K562 (cell line): ENCODE measurements around the gene PCDH9. TPM values are rescaled to one million over a fixed set of nuclear protein-coding genes. Genes with fewer than 3 reads are reported as not detected.

Experiments
- ATAC-seq: fragments of 200-7000 bp; cut with Tn5 transposase; 3 replicates; pipeline ENCODE4 v1.9.1; 2020; ENCODE audit warnings: moderate library complexity
- BruUV-seq: library from RNA; stranded (reverse); fragments of 400-500 nt; replicated peaks from 2 replicates; lab custom pipeline; 2021; lab: Mats Ljungman, UMichigan
- CTCF ChIA-PET: fragments of 300-600 bp; formaldehyde crosslinking; extraction: SDS; loops from one replicate; lab custom pipeline; 2021; ENCODE audit warnings: low intra/inter-chr PET ratio; lab: Yijun Ruan, JAX
- POLR2A ChIA-PET: fragments of 300-600, 350-650 bp; sonication (Branson Sonifier 250); formaldehyde crosslinking; extraction: SDS; loops from one replicate; lab custom pipeline; 2021; ENCODE audit warnings: antibody characterized with exemption, inconsistent platforms; lab: Yijun Ruan, JAX
- DNase-seq, 4 experiments: peaks; one replicate each; pipeline versions ENCODE4 v3.0.0 to v3.0.0-alpha.2; 2011 to 2018; ENCODE audit warnings: low spot score in 3 of 4, mixed read lengths in 3 of 4; ENCODE audit errors: extremely low read depth in 1 of 4
- FAIRE-seq: peaks from 2 replicates; lab custom pipeline; 2011; peaks lifted over from hg19 to GRCh38; lab: Jason Lieb, UNC
- H2AFZ ChIP-seq: 2 replicates; pipeline ENCODE4 v1.6.0; 2011; ENCODE audit warnings: low read depth, low read length, control low read depth, inconsistent platforms
- H3K27ac ChIP-seq: fragments of 200-600 bp; 3 replicates; pipeline ENCODE4 v1.8.0; 2011; ENCODE audit warnings: low read depth, mild to moderate bottlenecking, control low read depth, inconsistent platforms, low read length, moderate library complexity, mixed read lengths; ENCODE audit errors: extremely low read depth
- H3K27me3 ChIP-seq, 2 experiments: fragments of 300-600 bp in 1 of 2; 2 replicates in 1 of 2; 3 replicates in 1 of 2; pipeline versions ENCODE4 v1.6.0 to v1.8.0; 2011; ENCODE audit warnings: inconsistent platforms in 2 of 2, low read length in 2 of 2, mild to moderate bottlenecking in 1 of 2, mixed read lengths in 1 of 2, moderate library complexity in 1 of 2; ENCODE audit not compliant: control insufficient read depth in 2 of 2, insufficient read depth in 2 of 2
- H3K36me3 ChIP-seq: fragments of 300-600 bp; 3 replicates; pipeline ENCODE4 v1.8.0; 2011; ENCODE audit warnings: mild to moderate bottlenecking, low read length, inconsistent platforms; ENCODE audit not compliant: control insufficient read depth, insufficient read depth
- H3K4me1 ChIP-seq, 2 experiments: fragments of 200-600 bp in 1 of 2; replicated peaks in 1 of 2; 2 replicates in 1 of 2; 3 replicates in 1 of 2; pipeline versions ENCODE4 v1.5.1 to v1.8.0; 2011; ENCODE audit warnings: inconsistent platforms in 2 of 2, low read length in 2 of 2, mild to moderate bottlenecking in 1 of 2, mixed read lengths in 1 of 2, moderate library complexity in 1 of 2; ENCODE audit not compliant: control insufficient read depth in 2 of 2, insufficient read depth in 2 of 2
- H3K4me2 ChIP-seq: 2 replicates; pipeline ENCODE4 v1.6.1; 2011; ENCODE audit warnings: low read length, control low read depth, inconsistent platforms, mixed read lengths; ENCODE audit not compliant: insufficient read depth
- H3K4me3 ChIP-seq: fragments of 200-600 bp; sonication (generic), shearing (Covaris generic); 2 replicates; pipeline ENCODE4 v1.5.1; 2016; ENCODE audit warnings: control low read depth, inconsistent platforms
- H3K79me2 ChIP-seq: fragments of 200-600 bp; 3 replicates; pipeline ENCODE4 v1.8.0; 2011; ENCODE audit warnings: low read length, inconsistent platforms; ENCODE audit not compliant: control insufficient read depth, insufficient read depth
- H3K9ac ChIP-seq, 2 experiments: 2 replicates each; pipeline versions ENCODE4 v1.6.0 to v1.6.1; 2011; ENCODE audit warnings: low read depth in 2 of 2, low read length in 2 of 2, control low read depth in 1 of 2, inconsistent platforms in 1 of 2, mild to moderate bottlenecking in 1 of 2, mixed read lengths in 1 of 2; ENCODE audit not compliant: insufficient read depth in 1 of 2
- H3K9me1 ChIP-seq: one replicate; pipeline ENCODE4 v1.6.0; 2011; ENCODE audit warnings: inconsistent platforms, mild to moderate bottlenecking, low read length, moderate library complexity; ENCODE audit not compliant: control insufficient read depth, insufficient read depth
- H3K9me3 ChIP-seq: replicated peaks from 2 replicates; pipeline ENCODE4 v1.5.1; 2011; ENCODE audit warnings: low read depth, low read length, inconsistent platforms; ENCODE audit not compliant: control insufficient read depth, insufficient read depth
- H4K20me1 ChIP-seq: replicated peaks from 2 replicates; pipeline ENCODE4 v1.6.1; 2011; ENCODE audit warnings: low read length, inconsistent platforms, mixed read lengths; ENCODE audit not compliant: control insufficient read depth, insufficient read depth
- ARID1B ChIP-seq: fragments of 450-650 bp; IDR thresholded peaks from 2 replicates; pipeline ENCODE4 v1.6.1; 2016; ENCODE audit warnings: antibody characterized with exemption, mild to moderate bottlenecking, inconsistent platforms
- CREB5 ChIP-seq: fragments of 250-450 bp; sonication (Bioruptor Pico); IDR thresholded peaks from 2 replicates; pipeline ENCODE4 v1.5.0; 2020; ENCODE audit warnings: mild to moderate bottlenecking
- HDAC3 ChIP-seq: fragments of 450-650 bp; IDR thresholded peaks from 2 replicates; pipeline ENCODE4 v1.6.1; 2018; ENCODE audit warnings: borderline replicate concordance, mild to moderate bottlenecking, moderate library complexity; ENCODE audit not compliant: partially characterized antibody
- KDM5B ChIP-seq: fragments of 200-600 bp; sonication (generic); IDR thresholded peaks from 2 replicates; pipeline ENCODE4 v1.6.1; 2012; ENCODE audit warnings: low read depth, mild to moderate bottlenecking, moderate library complexity, low read length, control low read depth, inconsistent platforms; ENCODE audit not compliant: insufficient replicate concordance
- MTA1 ChIP-seq: fragments of 450-650 bp; IDR thresholded peaks from 2 replicates; pipeline ENCODE4 v1.6.1; 2017; ENCODE audit warnings: borderline replicate concordance
- MXD1 ChIP-seq: fragments of 250-450 bp; sonication (Bioruptor Pico); IDR thresholded peaks from 2 replicates; pipeline ENCODE4 v1.8.0; 2021; ENCODE audit warnings: borderline replicate concordance, mild to moderate bottlenecking, moderate library complexity; ENCODE audit not compliant: poor library complexity, severe bottlenecking
- SIX5 ChIP-seq, 2 experiments: IDR thresholded peaks; 2 replicates each; pipeline ENCODE4 v1.6.1; 2011; ENCODE audit warnings: low read length in 2 of 2, borderline replicate concordance in 1 of 2, low read depth in 1 of 2, mild to moderate bottlenecking in 1 of 2, moderate library complexity in 1 of 2; ENCODE audit not compliant: insufficient read depth in 1 of 2
- SMAD4 ChIP-seq: fragments of 250-450 bp; sonication (Bioruptor Pico); conservative IDR thresholded peaks from 2 replicates; pipeline ENCODE4 v1.8.0; 2021; ENCODE audit warnings: inconsistent platforms, mild to moderate bottlenecking, moderate library complexity
- SOX6 ChIP-seq: fragments of 450-650 bp; IDR thresholded peaks from 2 replicates; pipeline ENCODE4 v1.6.1; 2014; ENCODE audit warnings: mild to moderate bottlenecking
- ZBTB34 ChIP-seq: fragments of 250-450 bp; sonication (Bioruptor Pico); IDR thresholded peaks from 2 replicates; pipeline ENCODE4 v1.8.0; 2021; ENCODE audit warnings: mild to moderate bottlenecking, moderate library complexity
- ZNF140 ChIP-seq: fragments of 250-450 bp; sonication (Bioruptor Pico); IDR thresholded peaks from 2 replicates; pipeline ENCODE4 v1.8.0; 2021; ENCODE audit warnings: moderate library complexity, mild to moderate bottlenecking, inconsistent platforms
- WGBS: fragments of 100-300 bp; shearing (Covaris generic); methylation state at CpG from one replicate; pipeline ENCODE4 v1.1.6; 2016; ENCODE audit warnings: low coverage, mixed read lengths; ENCODE audit not compliant: insufficient coverage; ENCODE audit errors: missing lambda C conversion rate; 5-methylcytosine and 5-hydroxymethylcytosine counted together
- in situ Hi-C: fragments of 300-500 bp; cut with MboI; formaldehyde crosslinking; loops from 4 replicates; pipeline ENCODE4 v1.15.0; 2018; ENCODE audit warnings: inconsistent platforms, mixed read lengths
- intact Hi-C: fragments of 100-400 bp; cut with micrococcal nuclease; formaldehyde crosslinking; loops from 2 replicates; pipeline ENCODE4 v1.14.2; 2022
- polyA plus RNA-seq, 8 experiments: library from polyadenylated mRNA; depleted of rRNA in 4 of 8; stranded (reverse) in 5 of 8; unstranded in 3 of 8; fragments of >200 nt; fragmentation: Nextera tagmentation in 2 of 8; fragmentation: Illumina TruSeq in 1 of 8; extraction: Ambion mirVana in 2 of 8; extraction: Trizol in 1 of 8; gene quantifications; 2 replicates each; pipeline versions ENCODE4 v1.2.1 to v1.2.3, GENCODE V29; 2011 to 2014; ENCODE audit warnings: inconsistent platforms in 1 of 8, missing spikeins in 1 of 8
- total RNA-seq, 7 experiments: library from RNA; depleted of rRNA in 6 of 7; stranded (reverse); fragments of >200 nt in 6 of 7; fragmentation: Illumina TruSeq in 2 of 7; extraction: Trizol in 2 of 7; gene quantifications; 2 replicates each; pipeline versions ENCODE4 v1.2.1 to v1.2.3, GENCODE V29; 2011 to 2021; ENCODE audit warnings: low replicate concordance in 1 of 7

The PCDH9 gene
- total and polyA plus RNA-seq, 9 of the 15 experiments (the other 6 are each of a cell fraction or from before 2014, with no cell fraction given) = 1.1 to 6.7 (median 4.9) TPM

- no peak for DNase-seq
- Histone ChIP-seq H3K79me2 (no peaks in the 10 kb centered on the region), H3K9ac (no peak overlapping the region), H2AFZ (no peak overlapping the region), H3K9me3 (no peaks in the 10 kb centered on the region), H3K9me1 (no peaks in the 10 kb centered on the region), H3K36me3 (no peaks in the 10 kb centered on the region), H3K27me3 (no peaks in the 10 kb centered on the region), H3K27ac (no peak overlapping the region), H3K4me2 (no peak overlapping the region), H3K4me3 (no peak overlapping the region), H4K20me1 (no peaks in the 10 kb centered on the region), H3K4me1 (no peaks in the 10 kb centered on the region)
- WGBS = 19% methylated on average over 3 of the region's 3 CpGs
- POLR2A ChIA-PET = no interaction called here
- intact Hi-C loops = no loop called here
- CTCF ChIA-PET = no interaction called here
- TF ChIP-seq SIX5 (IDR thresholded peaks at IDR 0.05; ENCODE audit: borderline replicate concordance in 1 of 2, insufficient read depth in 1 of 2, low read depth in 1 of 2, low read length in 2 of 2) (no peak), KDM5B (no peak), MXD1 (CRISPR knock-in tag) (no peak), ARID1B (no peak), SOX6 (no peak), MTA1 (no peak), CREB5 (CRISPR knock-in tag) (no peak), HDAC3 (no peak), ZBTB34 (CRISPR knock-in tag) (no peak), SMAD4 (CRISPR knock-in tag) (no peak), ZNF140 (CRISPR knock-in tag) (no peak)
- no peak for FAIRE-seq
- BruUV-seq = no TSS peak
- in situ Hi-C loops = no loop called here
- no peak for ATAC-seq
These were observed 698.0 kb downstream of the PCDH9 start for GRCh38 chr13:66532146-66532545.
